Neuron (in vitro differentiated cells): ENCODE measurements around the gene BICD2.

ENCODE experiments used
- H2AFZ ChIP-seq: one replicate; pipeline ENCODE4 v1.6.1; 2013; ENCODE audit warnings: low read depth, mild to moderate bottlenecking, inconsistent platforms, low read length, moderate library complexity
- H3K27me3 ChIP-seq: one replicate; pipeline ENCODE4 v1.6.1; 2013; ENCODE audit warnings: low read length; ENCODE audit not compliant: insufficient read depth
- H3K36me3 ChIP-seq: one replicate; pipeline ENCODE4 v1.6.1; 2013; ENCODE audit warnings: low read length; ENCODE audit not compliant: insufficient read depth
- H3K4me1 ChIP-seq: one replicate; pipeline ENCODE4 v1.6.1; 2013; ENCODE audit warnings: low read length; ENCODE audit not compliant: insufficient read depth
- H3K4me3 ChIP-seq: 2 replicates; pipeline ENCODE4 v1.5.1; 2013; ENCODE audit warnings: mild to moderate bottlenecking, low read length, moderate library complexity
- H3K9me3 ChIP-seq: one replicate; pipeline ENCODE4 v1.6.1; 2013; ENCODE audit warnings: low read length

The BICD2 gene

GRCh38 chr9:92767066-92768054 lies 2.7 kb upstream of the BICD2 start:
- Histone ChIP-seq H3K36me3 (no peaks in the 10 kb centered on the region), H3K27me3 (no peaks in the 10 kb centered on the region), H3K9me3 (no peaks in the 10 kb centered on the region), H3K4me3 (no peak overlapping the region), H3K4me1 (peaks cover 22% of the 10 kb centered on the region), H2AFZ (no peak overlapping the region)

GRCh38 chr9:92764988-92765936 lies 629 bp upstream of the BICD2 start:
- Histone ChIP-seq H2AFZ (peak overlapping the region; percentile 96), H3K4me1 (peaks cover 22% of the 10 kb centered on the region), H3K27me3 (no peaks in the 10 kb centered on the region), H3K4me3 (peak overlapping the region; percentile 80), H3K9me3 (no peaks in the 10 kb centered on the region), H3K36me3 (no peaks in the 10 kb centered on the region)

GRCh38 chr9:92763721-92764380 lies 782 bp downstream of the BICD2 start:
- no peaks in the 10 kb centered on the region for H3K36me3 ChIP-seq
- no peaks in the 10 kb centered on the region for H3K9me3 ChIP-seq
- peak overlapping the region; percentile 89 for H2AFZ ChIP-seq
- H3K4me3 ChIP-seq: peak overlapping the region; percentile 99
- no peaks in the 10 kb centered on the region for H3K27me3 ChIP-seq
- peaks cover 22% of the 10 kb centered on the region for H3K4me1 ChIP-seq

GRCh38 chr9:92762781-92763708 lies 1.6 kb downstream of the BICD2 start:
- peak overlapping the region; percentile 99 for H3K4me3 ChIP-seq
- no peaks in the 10 kb centered on the region for H3K9me3 ChIP-seq
- H3K27me3 ChIP-seq: no peaks in the 10 kb centered on the region
- H2AFZ ChIP-seq: no peak overlapping the region
- H3K4me1 ChIP-seq: peaks cover 22% of the 10 kb centered on the region
- no peaks in the 10 kb centered on the region for H3K36me3 ChIP-seq

- peak overlapping the region; percentile 99 for H3K4me3 ChIP-seq
- H3K27me3 ChIP-seq: no peaks in the 10 kb centered on the region
- peaks cover 23% of the 10 kb centered on the region for H3K4me1 ChIP-seq
These were observed 2.4 kb downstream of the BICD2 start for GRCh38 chr9:92762196-92762595.

GRCh38 chr9:92761686-92762085 lies 2.9 kb downstream of the BICD2 start:
- no peak overlapping the region for H2AFZ ChIP-seq
- H3K9me3 ChIP-seq: no peaks in the 10 kb centered on the region
- no peak overlapping the region for H3K4me3 ChIP-seq
- H3K4me1 ChIP-seq: peaks cover 23% of the 10 kb centered on the region
- no peaks in the 10 kb centered on the region for H3K36me3 ChIP-seq
- no peaks in the 10 kb centered on the region for H3K27me3 ChIP-seq

More at GRCh38 chr9:92762196-92762595, 2.4 kb downstream of the BICD2 start:
- Histone ChIP-seq H3K36me3 (no peaks in the 10 kb centered on the region), H2AFZ (no peak overlapping the region), H3K9me3 (no peaks in the 10 kb centered on the region)

- Histone ChIP-seq H3K9me3 (no peaks in the 10 kb centered on the region), H3K27me3 (no peaks in the 10 kb centered on the region), H3K36me3 (no peaks in the 10 kb centered on the region), H3K4me1 (peaks cover 16% of the 10 kb centered on the region), H2AFZ (no peak overlapping the region), H3K4me3 (no peak overlapping the region)
These were observed 4.1 kb downstream of the BICD2 start for GRCh38 chr9:92760494-92760893.

GRCh38 chr9:92760070-92760469 lies 4.6 kb downstream of the BICD2 start:
- Histone ChIP-seq H3K4me1 (peaks cover 16% of the 10 kb centered on the region), H2AFZ (no peak overlapping the region), H3K9me3 (no peaks in the 10 kb centered on the region), H3K36me3 (no peaks in the 10 kb centered on the region), H3K4me3 (no peak overlapping the region), H3K27me3 (no peaks in the 10 kb centered on the region)

GRCh38 chr9:92759446-92759845 lies 5.2 kb downstream of the BICD2 start:
- no peaks in the 10 kb centered on the region for H3K9me3 ChIP-seq
- H3K36me3 ChIP-seq: no peaks in the 10 kb centered on the region
- H3K4me3 ChIP-seq: no peak overlapping the region

GRCh38 chr9:92756792-92757191 lies 7.8 kb downstream of the BICD2 start:
- H2AFZ ChIP-seq: no peak overlapping the region
- peaks cover 5% of the 10 kb centered on the region for H3K9me3 ChIP-seq
- H3K4me3 ChIP-seq: no peak overlapping the region

More at GRCh38 chr9:92759446-92759845, 5.2 kb downstream of the BICD2 start:
- H3K27me3 ChIP-seq: no peaks in the 10 kb centered on the region
- no peak overlapping the region for H2AFZ ChIP-seq
- H3K4me1 ChIP-seq: peaks cover 16% of the 10 kb centered on the region

GRCh38 chr9:92754091-92754745 lies 10.4 kb downstream of the BICD2 start:
- Histone ChIP-seq H2AFZ (no peak overlapping the region), H3K4me3 (no peak overlapping the region), H3K9me3 (peaks cover 5% of the 10 kb centered on the region), H3K27me3 (no peaks in the 10 kb centered on the region), H3K4me1 (peaks cover 2% of the 10 kb centered on the region), H3K36me3 (no peaks in the 10 kb centered on the region)

More at GRCh38 chr9:92756792-92757191, 7.8 kb downstream of the BICD2 start:
- peaks cover 2% of the 10 kb centered on the region for H3K4me1 ChIP-seq
- no peaks in the 10 kb centered on the region for H3K36me3 ChIP-seq
- no peaks in the 10 kb centered on the region for H3K27me3 ChIP-seq
